ENCODE measurements around the gene TMA7B. TPM values are rescaled to one million over a fixed set of nuclear protein-coding genes. Genes with fewer than 3 reads are reported as not detected.

Gene TMA7B
- total RNA-seq, 1 experiment from 2014 or later, result not detected

DNA sequence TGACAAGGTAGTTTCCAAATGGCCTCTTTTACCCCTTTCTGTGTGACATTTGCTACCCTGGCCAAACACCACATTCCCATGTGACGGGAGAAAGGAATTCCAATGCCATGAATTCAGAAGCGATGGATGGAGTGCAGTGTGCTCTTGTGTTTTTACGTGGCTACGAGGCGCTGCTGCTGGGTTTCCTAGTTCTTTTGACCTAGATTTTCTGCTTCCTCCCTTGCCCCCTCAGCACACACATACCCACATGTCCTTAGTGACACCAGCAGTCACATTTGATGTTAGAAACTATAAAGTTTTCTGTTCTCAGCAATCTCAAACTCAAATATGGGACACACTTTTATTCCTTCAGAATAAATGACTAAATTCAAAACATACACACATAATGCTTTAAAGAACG, 7.8 kb upstream of the TMA7B start:
- DNase-seq (ENCODE audit: low read depth), result no peak

DNA sequence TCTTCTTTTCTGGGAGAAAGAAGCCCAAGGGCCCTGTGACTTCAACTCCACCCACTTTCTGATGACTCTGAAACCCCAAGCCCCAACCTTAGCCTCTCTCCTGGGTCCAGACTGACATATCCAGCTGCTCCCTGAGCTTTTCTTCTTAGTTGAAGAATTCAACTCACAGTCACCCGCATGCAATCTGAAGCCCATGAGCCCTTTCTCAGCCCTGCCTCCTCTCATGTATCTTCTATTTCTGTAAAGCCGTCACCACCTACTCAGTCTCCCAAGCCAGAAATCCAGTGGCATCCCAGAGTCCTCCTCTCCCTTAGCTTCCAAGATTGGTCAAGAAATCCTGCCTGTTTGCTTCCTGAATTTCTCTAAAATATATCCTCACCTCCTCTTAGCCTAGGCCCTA, 7.1 kb upstream of the TMA7B start:
- DNase-seq (ENCODE audit: low read depth), result no peak

DNA sequence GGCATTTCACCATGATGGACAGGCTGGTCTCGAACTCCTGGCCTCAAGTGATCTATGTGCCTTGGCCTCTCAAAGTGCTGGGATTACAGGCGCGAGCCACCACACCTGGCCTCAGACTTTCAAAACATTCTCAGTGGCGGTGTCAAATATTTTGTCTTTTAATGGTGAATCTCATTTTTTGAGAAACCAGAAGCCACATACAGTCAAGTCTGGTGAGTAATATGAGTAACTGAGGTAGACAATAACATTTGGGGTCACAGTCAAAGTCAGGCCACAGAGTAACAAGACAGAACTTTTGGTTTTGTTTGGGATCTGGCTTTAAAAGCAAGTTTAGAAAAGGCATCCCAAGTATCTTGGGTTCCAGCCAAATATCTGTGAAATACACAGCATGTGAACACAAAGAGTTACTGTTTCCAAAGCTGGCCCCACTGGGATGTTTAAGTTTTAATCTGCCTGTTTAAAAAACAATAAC, 5.6 kb upstream of the TMA7B start:
- no peak for DNase-seq (ENCODE audit: low read depth)

DNA sequence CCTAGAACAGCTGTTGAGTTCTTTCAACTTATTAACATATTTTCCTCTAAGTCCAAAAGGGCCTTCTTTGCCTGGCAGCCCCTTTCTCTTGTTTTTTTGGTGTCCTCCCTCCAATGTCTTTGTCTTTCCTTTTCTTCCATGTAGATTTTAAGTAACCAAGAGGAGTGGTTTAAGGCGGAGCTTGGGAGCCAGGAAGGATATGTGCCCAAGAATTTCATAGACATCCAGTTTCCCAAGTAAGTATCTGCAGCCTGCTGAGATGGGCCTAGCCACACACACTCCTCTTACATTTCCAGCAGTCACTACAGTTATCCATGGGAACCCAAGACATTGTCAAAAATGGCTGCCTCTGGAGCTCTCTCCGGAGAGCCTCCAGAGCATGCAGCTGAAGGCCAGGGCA, 4.5 kb upstream of the TMA7B start:
- no peak for DNase-seq (ENCODE audit: low read depth)

DNA sequence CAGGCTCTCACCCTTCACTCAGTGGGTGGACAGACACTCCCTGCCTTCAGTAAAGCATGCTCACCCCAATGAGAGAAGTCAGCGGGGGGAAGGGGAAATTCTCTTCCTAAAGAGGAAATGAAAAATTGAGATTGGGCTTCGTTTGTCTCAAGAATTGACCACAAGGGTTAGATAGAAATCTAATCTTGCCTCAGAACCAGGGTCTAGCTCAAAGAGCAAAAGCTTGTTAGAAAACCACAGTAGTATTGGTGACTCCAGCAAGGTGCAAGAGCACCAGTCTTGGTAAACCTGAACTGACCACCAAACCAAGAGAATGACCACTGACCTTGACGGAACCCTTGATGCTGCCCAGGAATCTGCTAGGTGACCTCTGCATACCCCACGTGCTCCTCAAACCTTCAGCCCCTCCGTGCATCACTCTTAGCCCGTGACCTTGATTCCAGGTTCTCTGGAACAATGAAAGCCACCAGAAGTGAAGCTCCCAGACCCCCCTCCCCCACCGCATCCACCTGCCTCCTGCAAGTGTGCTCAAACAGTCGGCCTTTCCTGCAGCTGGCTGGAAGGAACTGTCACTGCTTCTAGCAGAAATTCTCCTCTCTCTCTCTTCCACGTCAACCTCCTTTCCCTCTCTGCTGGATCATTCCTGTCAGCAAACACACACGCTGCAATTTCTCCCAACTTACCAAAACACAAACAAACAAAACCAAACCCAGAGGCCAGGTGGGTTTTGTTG, 3.1 kb upstream of the TMA7B start:
- no peak for DNase-seq (ENCODE audit: low read depth)

DNA sequence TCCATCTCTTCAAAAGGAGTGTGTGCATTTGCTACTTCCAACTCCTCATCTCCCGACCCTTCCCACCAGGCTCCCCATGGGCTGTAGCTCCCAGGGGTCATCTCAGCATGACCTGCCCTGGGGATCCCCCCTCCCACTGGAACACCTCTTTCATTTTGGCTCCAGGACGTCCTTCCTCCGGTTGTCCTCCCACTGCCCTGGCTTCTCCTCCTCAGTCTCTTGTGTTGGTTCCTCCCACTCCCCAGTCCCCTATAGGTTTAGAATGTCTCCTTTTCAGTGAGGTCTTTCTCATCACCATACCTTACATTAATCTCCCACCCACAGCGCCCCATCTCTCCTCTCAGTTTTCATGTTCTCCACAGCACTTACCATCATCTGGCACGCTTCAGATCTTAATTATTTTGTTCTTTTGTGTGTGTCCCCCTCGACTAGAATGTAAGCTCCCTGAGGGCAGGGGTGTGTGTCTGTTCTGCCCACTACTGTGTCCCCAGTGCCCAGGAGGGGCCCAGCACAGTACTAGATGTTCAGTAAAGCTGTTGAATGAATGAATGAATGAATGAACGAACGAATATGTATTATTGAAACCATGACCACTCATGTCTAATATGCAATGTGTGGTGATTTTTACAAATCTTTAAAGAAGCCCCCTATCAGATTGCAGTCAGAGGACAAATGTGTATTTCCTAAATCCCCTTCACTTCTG, 2.0 kb upstream of the TMA7B start:
- no peak for DNase-seq (ENCODE audit: low read depth)

DNA sequence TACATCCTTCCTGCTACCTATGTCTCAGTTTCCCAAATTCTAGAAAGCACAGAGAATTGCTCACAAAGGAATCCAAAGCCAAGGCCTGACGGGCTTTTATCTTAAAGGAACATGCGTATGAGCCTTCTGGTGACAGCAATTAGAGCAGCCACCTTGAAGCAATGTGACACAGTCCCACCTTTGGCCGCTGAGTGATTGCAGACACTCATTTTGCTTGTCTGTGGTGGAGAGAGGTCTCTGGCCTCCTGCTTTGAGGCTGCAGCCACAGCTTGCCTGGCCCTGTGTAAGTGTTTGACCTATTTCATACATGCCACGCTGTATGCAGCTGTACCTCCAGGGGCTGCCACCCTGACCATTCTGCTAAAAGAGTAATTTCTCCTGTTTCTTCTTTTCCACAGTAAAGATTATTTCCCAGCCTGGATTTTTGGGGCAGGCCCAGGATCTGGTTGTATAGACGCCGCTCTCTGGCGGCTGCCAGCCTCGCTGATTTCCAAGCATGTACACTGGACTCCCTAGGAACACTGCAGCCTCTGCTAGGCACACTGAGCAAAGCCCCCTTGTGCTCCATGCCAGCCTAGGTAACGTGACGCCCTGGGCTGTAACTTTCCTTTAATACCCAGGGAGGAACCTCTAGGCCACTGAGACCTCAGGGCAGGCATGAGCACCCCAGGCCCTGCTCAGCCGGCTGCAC, 1.1 kb upstream of the TMA7B start:
- DNase-seq (ENCODE audit: low read depth), result no peak

DNA sequence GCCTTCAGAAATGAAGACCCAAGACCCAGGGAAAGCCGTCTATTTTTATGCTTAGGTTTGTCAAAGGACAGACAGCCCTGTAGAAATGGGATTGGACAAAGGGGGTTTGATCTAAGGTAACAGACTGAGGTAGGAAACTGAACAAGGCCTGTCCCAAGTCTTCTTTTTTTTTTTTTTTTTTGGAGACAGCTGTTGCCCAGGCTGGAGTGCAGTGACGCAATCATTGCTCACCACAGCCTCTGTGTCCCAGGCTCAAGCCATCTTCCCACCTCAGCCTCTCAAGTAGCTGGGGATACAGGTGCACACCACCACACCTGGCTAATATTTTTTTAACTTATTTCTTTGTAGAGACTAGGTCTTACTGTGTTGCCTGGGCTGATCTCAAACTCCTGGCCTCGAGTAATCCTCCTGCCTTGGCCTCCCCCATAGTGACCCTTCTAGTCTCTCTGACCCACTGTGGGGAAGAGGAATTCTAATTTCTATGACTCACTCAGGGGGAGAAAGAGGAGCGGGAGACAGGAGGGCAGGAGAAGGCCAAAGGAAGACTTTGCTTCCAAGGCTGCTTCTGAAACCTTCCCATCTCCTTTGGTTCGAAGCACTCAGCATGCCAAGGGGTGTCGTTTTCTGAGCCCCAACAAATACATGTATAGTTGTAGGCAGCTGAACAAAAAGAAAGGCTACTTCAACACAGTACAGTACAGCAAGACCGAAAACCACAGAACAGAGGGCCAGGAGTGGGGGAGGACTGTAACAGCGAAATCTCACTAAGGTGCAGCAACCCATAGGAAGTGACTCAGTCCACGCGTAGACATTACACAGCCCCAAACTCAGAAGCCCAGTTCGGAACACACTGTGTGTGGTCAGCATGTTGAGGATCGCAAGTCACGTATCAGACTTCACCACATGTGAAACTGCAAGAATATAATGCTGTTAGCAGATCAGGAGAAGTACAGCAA, 872 bp downstream of the TMA7B start:
- peak; percentile 96 for DNase-seq (ENCODE audit: low read depth)

DNA sequence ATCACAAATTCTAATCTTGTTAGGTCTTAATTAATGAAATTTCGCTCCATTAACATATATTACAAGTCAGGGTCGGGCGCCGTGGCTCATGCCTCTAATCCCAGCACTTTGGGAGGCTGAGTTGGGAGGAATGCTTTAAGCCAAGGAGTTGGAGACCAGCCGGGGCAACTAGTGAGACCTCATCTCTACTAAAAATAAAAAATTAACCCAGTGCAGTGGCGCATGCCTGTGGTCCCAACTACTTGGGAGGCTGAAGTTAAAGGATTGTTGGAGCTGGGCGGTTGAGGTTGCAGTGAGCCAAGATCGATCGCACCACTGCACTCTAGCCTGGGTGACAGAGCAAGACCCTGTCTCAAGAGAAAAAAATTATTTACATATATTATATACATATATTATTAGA, 1.9 kb downstream of the TMA7B start:
- DNase-seq (ENCODE audit: low read depth), result no peak

DNA sequence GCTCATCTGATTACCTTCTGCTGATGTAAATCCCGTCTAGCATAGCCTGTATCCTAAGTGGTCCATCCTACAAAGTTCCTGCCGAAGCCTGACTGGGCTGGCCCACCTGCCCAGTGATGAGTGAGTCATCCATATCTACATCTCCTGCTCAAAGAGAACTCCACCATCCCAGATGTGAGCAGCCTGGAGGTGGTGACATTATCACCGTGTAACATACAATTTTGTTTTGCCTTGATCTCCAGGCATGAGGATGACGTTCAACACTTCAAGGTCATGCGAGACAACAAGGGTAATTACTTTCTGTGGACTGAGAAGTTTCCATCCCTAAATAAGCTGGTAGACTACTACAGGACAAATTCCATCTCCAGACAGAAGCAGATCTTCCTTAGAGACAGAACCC, 5.6 kb downstream of the TMA7B start:
- DNase-seq (ENCODE audit: low read depth), result no peak

DNA sequence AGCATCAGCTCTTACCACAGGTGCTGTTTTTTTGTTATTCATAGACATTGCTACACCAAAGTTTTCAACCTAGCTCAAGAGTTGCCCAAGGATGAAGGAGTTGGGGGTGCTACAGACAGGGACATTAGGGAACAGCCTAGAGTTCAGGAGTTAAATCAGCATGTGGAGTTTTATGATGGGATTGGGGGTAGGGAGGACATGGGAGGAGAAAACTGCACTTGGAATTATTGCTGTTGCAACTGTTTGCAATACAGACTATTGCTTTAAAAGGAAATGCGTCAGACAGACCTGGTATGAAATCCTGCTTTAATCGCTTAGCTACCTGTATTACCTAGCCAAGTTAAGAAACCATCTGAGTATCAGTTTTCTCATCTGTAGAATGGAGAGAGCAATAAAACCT, 6.3 kb downstream of the TMA7B start:
- no peak for DNase-seq (ENCODE audit: low read depth)

DNA sequence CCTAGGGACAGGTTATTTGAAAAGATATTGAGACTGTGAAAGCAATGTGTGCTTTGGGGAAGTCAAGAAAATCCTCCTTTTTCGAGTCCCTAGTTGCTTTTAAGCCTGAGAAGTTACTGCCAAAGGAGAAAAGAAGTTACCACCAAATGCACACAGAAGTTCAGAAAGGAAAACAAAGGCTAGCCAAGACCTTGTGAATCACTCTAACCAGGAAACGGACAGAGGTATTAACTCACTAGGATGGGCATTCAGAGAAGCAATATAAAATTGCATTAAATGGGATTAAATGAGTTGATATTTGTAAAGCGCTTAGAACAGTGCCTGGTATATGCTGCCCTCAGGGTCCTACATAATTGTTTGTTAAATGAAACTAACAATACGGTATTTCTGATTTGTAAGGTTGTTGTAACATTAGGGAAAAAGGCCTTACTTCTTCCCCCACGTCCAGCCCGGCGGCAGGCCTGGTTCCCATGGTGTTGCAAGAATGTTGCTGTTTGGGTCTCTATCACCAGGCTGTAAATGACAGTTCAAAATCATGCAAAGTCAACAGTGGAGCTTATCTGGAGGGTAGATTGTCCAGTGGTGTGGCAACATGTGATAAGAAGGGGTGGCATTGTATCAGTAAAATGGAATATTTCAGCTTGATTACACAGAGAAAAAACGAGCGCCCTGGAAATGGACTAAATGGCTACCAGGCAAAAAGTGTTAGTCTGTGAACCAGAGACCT, 7.1 kb downstream of the TMA7B start:
- peak; percentile 29 for DNase-seq (ENCODE audit: low read depth)

DNA sequence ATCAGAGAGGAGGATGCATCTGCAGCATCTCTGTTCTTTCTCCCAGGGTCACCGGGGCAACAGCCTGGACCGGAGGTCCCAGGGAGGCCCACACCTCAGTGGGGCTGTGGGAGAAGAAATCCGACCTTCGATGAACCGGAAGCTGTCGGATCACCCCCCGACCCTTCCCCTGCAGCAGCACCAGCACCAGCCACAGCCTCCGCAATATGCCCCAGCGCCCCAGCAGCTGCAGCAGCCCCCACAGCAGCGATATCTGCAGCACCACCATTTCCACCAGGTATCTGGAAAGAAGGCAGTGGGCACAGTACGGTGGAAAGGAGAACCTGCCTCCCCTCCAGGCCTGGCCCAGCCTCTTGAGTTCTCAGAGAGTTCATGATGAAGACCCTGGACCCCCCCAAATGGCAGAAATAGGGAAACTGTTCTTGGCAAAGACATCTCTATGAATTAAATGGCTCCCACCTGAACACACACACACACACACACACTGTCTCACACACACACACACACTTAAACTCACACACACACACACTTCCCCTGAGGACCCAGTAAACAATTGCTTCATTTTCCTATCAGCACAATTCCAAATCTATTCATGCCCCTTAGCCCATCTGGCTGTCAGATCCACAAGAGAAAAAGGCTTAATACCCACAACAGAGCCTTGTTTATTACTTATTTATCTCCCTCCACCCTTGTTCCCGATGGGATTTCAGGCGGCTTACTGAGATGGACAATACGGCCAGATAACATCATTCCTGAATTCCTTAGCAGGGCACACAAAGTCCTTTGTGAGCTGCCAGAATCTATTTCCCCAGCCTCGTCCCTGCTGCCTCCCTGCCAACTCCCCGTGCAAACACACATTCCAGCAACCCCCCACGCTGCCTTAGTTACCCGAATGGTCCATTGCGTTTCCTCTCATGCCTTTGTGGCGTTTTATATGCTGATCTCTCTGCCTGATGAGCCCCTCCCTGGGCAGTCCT, 8.1 kb downstream of the TMA7B start:
- no peak for DNase-seq (ENCODE audit: low read depth)

DNA sequence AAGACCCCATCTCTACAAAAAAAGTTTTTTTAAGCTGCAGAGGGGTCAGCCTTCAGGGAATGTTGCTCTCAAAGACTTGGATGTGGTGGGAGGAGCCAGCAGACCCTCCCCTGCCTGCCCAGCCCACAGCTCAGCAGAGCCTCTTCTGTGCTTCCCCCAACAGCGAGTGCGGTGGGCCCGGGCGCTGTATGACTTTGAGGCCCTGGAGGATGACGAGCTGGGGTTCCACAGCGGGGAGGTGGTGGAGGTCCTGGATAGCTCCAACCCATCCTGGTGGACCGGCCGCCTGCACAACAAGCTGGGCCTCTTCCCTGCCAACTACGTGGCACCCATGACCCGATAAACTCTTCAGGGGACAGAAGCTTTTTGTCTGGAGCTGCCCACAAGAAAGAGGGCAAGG, 10.5 kb downstream of the TMA7B start:
- DNase-seq (ENCODE audit: low read depth), result no peak

DNA sequence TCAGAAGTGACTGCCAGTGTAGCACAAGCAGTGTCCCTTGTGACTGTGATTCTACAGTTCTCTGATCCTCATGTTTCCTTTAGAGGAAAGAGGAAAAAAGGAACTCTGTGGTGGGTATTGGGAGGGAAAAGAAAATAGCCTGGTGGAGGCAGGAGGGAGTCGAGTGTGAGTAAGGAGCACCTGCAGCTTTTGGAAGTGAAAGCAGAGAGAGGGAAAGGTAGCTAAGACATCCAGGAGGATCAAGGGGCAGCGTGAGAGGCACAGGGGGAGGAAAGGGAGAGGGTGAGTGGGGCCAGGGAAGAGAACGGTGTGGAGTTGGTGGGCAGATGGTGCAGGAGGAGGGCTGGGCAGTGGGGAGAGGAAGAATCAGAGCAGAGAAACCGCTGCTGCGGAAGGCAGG, 12.4 kb downstream of the TMA7B start:
- no peak for DNase-seq (ENCODE audit: low read depth)

DNA sequence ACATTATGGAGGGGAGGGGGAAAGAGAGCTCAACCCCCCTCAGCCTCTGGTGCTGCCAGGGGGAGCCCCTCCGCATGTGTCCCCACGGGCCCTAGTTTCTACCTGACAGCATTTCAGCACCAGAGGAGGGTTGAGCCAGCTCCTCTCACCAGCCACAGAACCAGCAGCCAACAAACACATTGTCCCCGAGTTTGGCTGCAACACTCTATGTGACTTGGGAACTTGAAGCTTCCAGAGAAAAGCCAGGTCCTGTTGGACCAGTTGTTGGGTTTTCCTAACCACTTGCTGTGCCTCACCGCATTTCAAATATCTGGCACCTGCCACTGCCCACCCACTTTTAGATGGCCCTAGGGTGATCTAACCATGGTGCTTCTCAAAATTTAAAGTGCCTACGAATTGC, 13.5 kb downstream of the TMA7B start:
- DNase-seq (ENCODE audit: low read depth), result no peak

DNA sequence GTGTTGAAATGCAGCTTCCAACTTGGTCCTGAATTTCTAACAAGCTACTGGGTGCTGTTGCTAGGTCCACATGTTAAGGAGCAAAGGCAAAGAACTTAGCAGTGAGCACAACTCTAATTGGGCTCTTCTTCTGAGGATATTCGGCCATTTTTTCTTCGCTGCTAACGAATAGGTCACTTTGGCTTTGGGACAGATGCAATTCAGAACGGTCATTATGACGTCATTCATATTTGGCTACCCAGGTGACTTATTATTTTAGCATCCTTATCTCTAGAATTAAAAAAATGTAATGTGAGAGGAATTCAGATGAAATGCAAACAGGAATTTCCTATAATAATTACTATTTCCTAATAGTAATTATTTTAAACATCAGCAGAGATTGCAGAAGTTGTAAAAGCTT, 13.9 kb downstream of the TMA7B start:
- no peak for DNase-seq (ENCODE audit: low read depth)

DNA sequence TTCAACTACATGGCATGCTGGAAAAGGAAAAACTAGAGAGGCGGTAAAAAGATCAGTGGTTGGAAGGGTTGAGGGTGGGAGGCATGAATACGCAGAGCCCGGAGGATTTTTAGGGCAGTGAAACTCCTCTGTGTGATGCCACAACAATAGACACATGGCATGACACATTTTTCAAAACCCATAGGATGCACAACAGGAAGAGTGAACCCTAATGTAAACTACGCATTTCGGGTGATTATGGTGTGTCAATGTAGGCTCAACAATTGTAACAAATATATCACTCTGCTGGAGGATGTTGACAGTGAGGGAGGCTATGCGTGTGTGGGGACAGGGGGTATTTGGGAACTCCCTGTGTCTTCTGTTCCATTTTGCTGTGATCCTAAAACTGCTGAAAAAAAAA, 18.9 kb downstream of the TMA7B start:
- DNase-seq (ENCODE audit: low read depth), result no peak

DNA sequence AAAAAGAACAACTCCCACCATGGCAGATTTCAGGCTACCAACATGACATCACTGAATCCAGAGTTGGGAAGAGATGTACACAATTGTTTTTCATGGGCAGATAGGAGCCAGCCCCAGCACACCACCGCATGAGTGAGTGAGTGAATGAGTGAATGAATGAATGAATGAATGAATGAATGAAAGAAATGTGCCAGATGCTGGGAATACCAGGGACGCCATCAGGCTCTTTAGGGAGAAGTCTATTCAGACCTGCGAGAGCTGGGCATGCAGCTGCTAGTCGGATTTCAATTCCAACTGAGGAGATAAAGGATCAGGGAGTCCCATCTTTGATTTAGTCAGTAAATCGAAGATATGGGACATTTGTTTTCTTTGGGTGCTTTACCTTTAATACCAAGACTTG, 19.3 kb downstream of the TMA7B start:
- DNase-seq (ENCODE audit: low read depth), result no peak

DNA sequence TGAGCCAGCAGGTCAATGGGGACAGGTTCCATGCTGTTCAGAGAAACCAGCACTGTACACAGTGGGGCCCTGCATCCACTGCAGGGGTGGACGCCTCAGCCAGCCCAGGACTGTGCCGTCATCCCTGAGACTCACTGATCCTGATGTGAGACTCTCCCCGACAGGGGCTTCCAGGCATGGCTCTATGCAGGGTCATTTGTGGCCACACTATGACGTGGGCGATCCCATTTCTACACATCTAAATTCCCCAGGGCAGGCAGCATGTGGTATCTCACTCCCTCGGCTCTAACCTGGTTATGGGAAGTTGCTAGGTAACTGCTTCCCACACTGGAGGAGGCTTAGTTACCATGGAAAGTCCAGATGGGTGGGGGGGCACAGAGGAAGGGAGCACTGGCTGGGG, 20.4 kb downstream of the TMA7B start:
- no peak for DNase-seq (ENCODE audit: low read depth)
